Ectodermal cell (in vitro differentiated cells): ENCODE measurements around the gene IL2.

Experiments used
- H3K27ac ChIP-seq: 2 replicates; pipeline ENCODE4 v1.7.0; 2013; ENCODE audit warnings: mild to moderate bottlenecking, low read depth, low read length; ENCODE audit not compliant: insufficient read depth, poor library complexity, severe bottlenecking
- H3K27me3 ChIP-seq: 2 replicates; pipeline ENCODE4 v1.7.0; 2013; ENCODE audit warnings: mild to moderate bottlenecking, low read length; ENCODE audit not compliant: insufficient read depth, control insufficient read depth, poor library complexity, severe bottlenecking
- H3K36me3 ChIP-seq: one replicate; pipeline ENCODE4 v1.7.0; 2013; ENCODE audit warnings: low read length; ENCODE audit not compliant: control insufficient read depth, insufficient read depth
- H3K4me1 ChIP-seq: one replicate; pipeline ENCODE4 v1.7.0; 2013; ENCODE audit warnings: low read length; ENCODE audit not compliant: control insufficient read depth, insufficient read depth
- H3K4me3 ChIP-seq: 2 replicates; pipeline ENCODE4 v1.7.0; 2013; ENCODE audit warnings: low read depth, low read length, control low read depth; ENCODE audit not compliant: insufficient read depth
- H3K9me3 ChIP-seq: 2 replicates; pipeline ENCODE4 v1.7.0; 2013; ENCODE audit warnings: mild to moderate bottlenecking, low read length, moderate library complexity; ENCODE audit not compliant: control insufficient read depth
- WGBS, 2 experiments: methylation state at CpG; one replicate each; pipeline ENCODE4 v1.1.7; 2013; ENCODE audit warnings: missing lambda C conversion rate in 2 of 2; 5-methylcytosine and 5-hydroxymethylcytosine counted together

IL2 gene

GRCh38 chr4:122476126-122476525, 19.6 kb upstream of the IL2 start:
- no peak overlapping the region for H3K4me3 ChIP-seq
- no peaks in the 10 kb centered on the region for H3K9me3 ChIP-seq
- no peaks in the 10 kb centered on the region for H3K27me3 ChIP-seq
- H3K4me1 ChIP-seq, result no peaks in the 10 kb centered on the region
- no peak overlapping the region for H3K27ac ChIP-seq
- 80% methylated on average over 1 of the region's 1 CpG; no CpG with 5 or more reads in 1 of the 2 experiments for WGBS, 2 experiments
- no peaks in the 10 kb centered on the region for H3K36me3 ChIP-seq

GRCh38 chr4:122475233-122475632, 18.7 kb upstream of the IL2 start:
- Histone ChIP-seq H3K27ac (no peak overlapping the region), H3K27me3 (no peaks in the 10 kb centered on the region), H3K4me3 (no peak overlapping the region), H3K9me3 (no peaks in the 10 kb centered on the region), H3K4me1 (no peaks in the 10 kb centered on the region), H3K36me3 (no peaks in the 10 kb centered on the region)
- 85 to 93% methylated on average over 2 to 3 of the region's 3 CpGs for WGBS, 2 experiments

- H3K27me3 ChIP-seq, result no peaks in the 10 kb centered on the region
- H3K4me3 ChIP-seq, result no peak overlapping the region
- 89% methylated on average over 1 of the region's 1 CpG for WGBS, 2 experiments
- no peaks in the 10 kb centered on the region for H3K4me1 ChIP-seq
- H3K27ac ChIP-seq, result no peak overlapping the region
- H3K36me3 ChIP-seq, result no peaks in the 10 kb centered on the region
- H3K9me3 ChIP-seq, result no peaks in the 10 kb centered on the region
Measured at GRCh38 chr4:122469457-122469856, 12.9 kb upstream of the IL2 start.

GRCh38 chr4:122458625-122459024, 2.1 kb upstream of the IL2 start:
- Histone ChIP-seq H3K36me3 (no peaks in the 10 kb centered on the region), H3K27me3 (no peaks in the 10 kb centered on the region), H3K4me3 (no peak overlapping the region), H3K4me1 (no peaks in the 10 kb centered on the region), H3K9me3 (no peaks in the 10 kb centered on the region), H3K27ac (no peak overlapping the region)
- WGBS, 2 experiments, result 54 to 57% methylated on average over 5 of the region's 5 CpGs

GRCh38 chr4:122453384-122453995, 3.0 kb downstream of the IL2 start:
- Histone ChIP-seq H3K4me3 (no peak overlapping the region), H3K9me3 (no peaks in the 10 kb centered on the region), H3K27me3 (no peaks in the 10 kb centered on the region), H3K36me3 (no peaks in the 10 kb centered on the region), H3K27ac (no peak overlapping the region), H3K4me1 (no peaks in the 10 kb centered on the region)
- WGBS, 2 experiments, result 100% methylated on average over 1 of the region's 1 CpG

- Histone ChIP-seq H3K4me3 (no peak overlapping the region), H3K36me3 (no peaks in the 10 kb centered on the region), H3K4me1 (no peaks in the 10 kb centered on the region), H3K9me3 (no peaks in the 10 kb centered on the region), H3K27ac (no peak overlapping the region), H3K27me3 (no peaks in the 10 kb centered on the region)
Measured at GRCh38 chr4:122450847-122451246, 5.7 kb downstream of the IL2 start.

- H3K4me3 ChIP-seq, result no peak overlapping the region
- no peak overlapping the region for H3K27ac ChIP-seq
- no peaks in the 10 kb centered on the region for H3K4me1 ChIP-seq
- no peaks in the 10 kb centered on the region for H3K27me3 ChIP-seq
- 100% methylated on average over 1 of the region's 3 CpGs; no CpG with 5 or more reads in 1 of the 2 experiments for WGBS, 2 experiments
- no peaks in the 10 kb centered on the region for H3K36me3 ChIP-seq
- H3K9me3 ChIP-seq, result no peaks in the 10 kb centered on the region
Measured at GRCh38 chr4:122434285-122434684, 22.2 kb downstream of the IL2 start.

- Histone ChIP-seq H3K9me3 (no peaks in the 10 kb centered on the region), H3K27me3 (no peaks in the 10 kb centered on the region), H3K36me3 (no peaks in the 10 kb centered on the region), H3K27ac (no peak overlapping the region), H3K4me1 (no peaks in the 10 kb centered on the region), H3K4me3 (no peak overlapping the region)
- 82 to 95% methylated on average over 3 to 5 of the region's 5 CpGs for WGBS, 2 experiments
Measured at GRCh38 chr4:122431351-122431750, 25.2 kb downstream of the IL2 start.

- H3K36me3 ChIP-seq, result no peaks in the 10 kb centered on the region
- no peaks in the 10 kb centered on the region for H3K9me3 ChIP-seq
- H3K4me3 ChIP-seq, result no peak overlapping the region
- H3K4me1 ChIP-seq, result no peaks in the 10 kb centered on the region
- H3K27ac ChIP-seq, result no peak overlapping the region
- no peaks in the 10 kb centered on the region for H3K27me3 ChIP-seq
Measured at GRCh38 chr4:122423246-122423645, 33.3 kb downstream of the IL2 start.

- Histone ChIP-seq H3K27ac (no peak overlapping the region), H3K4me1 (no peaks in the 10 kb centered on the region), H3K4me3 (no peak overlapping the region), H3K27me3 (no peaks in the 10 kb centered on the region), H3K36me3 (no peaks in the 10 kb centered on the region), H3K9me3 (no peaks in the 10 kb centered on the region)
- 74 to 90% methylated on average over 2 to 3 of the region's 3 CpGs for WGBS, 2 experiments
Measured at GRCh38 chr4:122412547-122412946, 44.0 kb downstream of the IL2 start.

- WGBS, 2 experiments, result 31 to 44% methylated on average over 3 of the region's 3 CpGs
- H3K4me1 ChIP-seq, result no peaks in the 10 kb centered on the region
- no peaks in the 10 kb centered on the region for H3K36me3 ChIP-seq
- no peak overlapping the region for H3K4me3 ChIP-seq
- H3K9me3 ChIP-seq, result no peaks in the 10 kb centered on the region
- H3K27me3 ChIP-seq, result no peaks in the 10 kb centered on the region
- no peak overlapping the region for H3K27ac ChIP-seq
Measured at GRCh38 chr4:122403861-122404260, 52.7 kb downstream of the IL2 start.
